Sigmoid colon (tissue), 3 donors: ENCODE data around the gene DGKE.

Experiments
- CTCF ChIP-seq, 4 experiments: fragments of 450-650 bp in 3 of 4; fragments of 200-600 bp in 1 of 4; IDR thresholded peaks; one replicate each; pipeline ENCODE4 v1.5.1; 2016 to 2019; ENCODE audit warnings: antibody characterized with exemption in 4 of 4, mild to moderate bottlenecking in 3 of 4, moderate library complexity in 2 of 4
- POLR2A ChIP-seq, 2 donors: fragments of 450-650 bp; IDR thresholded peaks; one replicate each; pipeline ENCODE4 v1.6.1; 2016; ENCODE audit warnings: antibody characterized with exemption in 2 of 2, mild to moderate bottlenecking in 2 of 2, moderate library complexity in 2 of 2

GRCh38 chr17:56806949-56807348 is 27.0 kb upstream of the DGKE start:
- no peak for TF ChIP-seq CTCF (IDR thresholded peaks at IDR 0.05)
- no peak for TF ChIP-seq POLR2A (IDR thresholded peaks at IDR 0.05)
